ENCODE measurements around the gene VCAN.

GRCh38 chr5:83527722-83528438 is 56.3 kb downstream of the VCAN start:
- TF ChIP-seq POLR2A (IDR thresholded peaks at IDR 0.05; ENCODE audit: low read length), result no peak
- TF ChIP-seq GATA1 (IDR thresholded peaks at IDR 0.05; ENCODE audit: low read depth, low read length), result no peak

All from erythroblast (primary cell).